ENCODE data around the gene CRELD2. TPM values are rescaled to one million over a fixed set of nuclear protein-coding genes. Genes with fewer than 3 reads are reported as not detected.
A peak's percentile ranks its signal among the peaks of the same experiment; 100 is the strongest.

CRELD2 gene
- total and polyA plus RNA-seq, 2 of the 13 experiments (the other 11 are each of a cell fraction or from before 2014, with no cell fraction given), result 17.2 to 44.7 TPM

DNA sequence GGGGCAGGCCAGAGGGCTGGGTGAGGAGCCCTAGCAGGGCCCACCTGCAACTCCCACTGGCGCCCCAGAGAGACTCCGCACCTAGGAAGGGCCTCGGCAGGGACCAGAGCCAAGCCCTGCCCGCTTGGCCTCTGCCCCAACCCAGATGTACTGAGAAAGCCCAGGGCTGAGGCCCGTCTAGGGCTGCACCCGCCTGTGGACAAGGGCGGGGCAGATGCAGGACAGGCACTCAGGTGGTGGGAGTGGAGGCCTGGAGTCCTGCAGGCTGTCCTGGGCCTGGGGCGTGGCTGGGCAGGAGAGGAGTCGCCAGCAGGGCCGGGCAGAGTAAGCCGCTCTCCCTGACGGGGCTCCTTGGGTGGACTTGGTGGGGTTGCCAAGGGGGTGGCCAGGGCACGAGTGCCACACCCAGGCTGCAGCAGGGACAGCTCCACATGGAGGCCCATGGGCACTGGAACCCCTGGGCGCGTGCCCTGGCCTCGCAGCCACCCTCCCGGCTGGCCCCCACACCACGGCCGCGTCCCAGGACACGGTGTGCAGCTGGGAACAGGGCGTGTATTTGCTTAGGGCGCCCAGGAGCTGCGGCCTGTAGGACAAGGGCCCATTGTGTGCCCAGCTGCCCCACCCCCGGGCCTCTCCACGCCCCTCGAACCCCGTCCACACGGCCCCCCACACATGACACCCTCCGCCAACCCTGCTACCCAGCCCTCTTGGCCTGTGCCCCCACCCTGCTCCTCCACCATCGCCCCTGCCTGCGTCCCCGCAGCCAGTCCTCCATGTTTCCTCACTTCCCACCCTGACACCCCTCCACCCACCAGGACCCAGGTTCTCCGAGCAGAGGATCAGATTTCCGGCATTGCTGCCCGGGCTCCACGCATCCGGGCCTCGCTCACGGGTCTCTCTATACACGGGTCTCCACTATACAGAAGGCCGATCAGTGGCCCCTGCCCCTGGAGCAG, 30.8 kb downstream of the CRELD2 start (continued):
- TF ChIP-seq, protein P1, sequence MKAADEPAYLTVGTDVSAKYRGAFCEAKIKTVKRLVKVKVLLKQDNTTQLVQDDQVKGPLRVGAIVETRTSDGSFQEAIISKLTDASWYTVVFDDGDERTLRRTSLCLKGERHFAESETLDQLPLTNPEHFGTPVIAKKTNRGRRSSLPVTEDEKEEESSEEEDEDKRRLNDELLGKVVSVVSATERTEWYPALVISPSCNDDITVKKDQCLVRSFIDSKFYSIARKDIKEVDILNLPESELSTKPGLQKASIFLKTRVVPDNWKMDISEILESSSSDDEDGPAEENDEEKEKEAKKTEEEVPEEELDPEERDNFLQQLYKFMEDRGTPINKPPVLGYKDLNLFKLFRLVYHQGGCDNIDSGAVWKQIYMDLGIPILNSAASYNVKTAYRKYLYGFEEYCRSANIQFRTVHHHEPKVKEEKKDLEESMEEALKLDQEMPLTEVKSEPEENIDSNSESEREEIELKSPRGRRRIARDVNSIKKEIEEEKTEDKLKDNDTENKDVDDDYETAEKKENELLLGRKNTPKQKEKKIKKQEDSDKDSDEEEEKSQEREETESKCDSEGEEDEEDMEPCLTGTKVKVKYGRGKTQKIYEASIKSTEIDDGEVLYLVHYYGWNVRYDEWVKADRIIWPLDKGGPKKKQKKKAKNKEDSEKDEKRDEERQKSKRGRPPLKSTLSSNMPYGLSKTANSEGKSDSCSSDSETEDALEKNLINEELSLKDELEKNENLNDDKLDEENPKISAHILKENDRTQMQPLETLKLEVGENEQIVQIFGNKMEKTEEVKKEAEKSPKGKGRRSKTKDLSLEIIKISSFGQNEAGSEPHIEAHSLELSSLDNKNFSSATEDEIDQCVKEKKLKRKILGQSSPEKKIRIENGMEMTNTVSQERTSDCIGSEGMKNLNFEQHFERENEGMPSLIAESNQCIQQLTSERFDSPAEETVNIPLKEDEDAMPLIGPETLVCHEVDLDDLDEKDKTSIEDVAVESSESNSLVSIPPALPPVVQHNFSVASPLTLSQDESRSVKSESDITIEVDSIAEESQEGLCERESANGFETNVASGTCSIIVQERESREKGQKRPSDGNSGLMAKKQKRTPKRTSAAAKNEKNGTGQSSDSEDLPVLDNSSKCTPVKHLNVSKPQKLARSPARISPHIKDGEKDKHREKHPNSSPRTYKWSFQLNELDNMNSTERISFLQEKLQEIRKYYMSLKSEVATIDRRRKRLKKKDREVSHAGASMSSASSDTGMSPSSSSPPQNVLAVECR (CRISPR knock-in tag; IDR thresholded peaks at IDR 0.05; ENCODE audit: borderline replicate concordance), result peak; percentile 62
- TF ChIP-seq ZNF441 (CRISPR knock-in tag; IDR thresholded peaks at IDR 0.05; ENCODE audit: borderline replicate concordance) (0 out of 2 replicates have a peak, but pooled peaks have one; percentile 33), ZNF230 (CRISPR knock-in tag; IDR thresholded peaks at IDR 0.05) (0 out of 2 replicates have a peak, but pooled peaks have one; percentile 27), ELF1 (CRISPR knock-in tag; IDR thresholded peaks at IDR 0.05) (no peak; the same call in 1 of the 2 replicates), RFX3 (CRISPR knock-in tag; IDR thresholded peaks at IDR 0.05) (no peak; the same call in 1 of the 2 replicates), HOXA5 (CRISPR knock-in tag; IDR thresholded peaks at IDR 0.05) (peak; percentile 40; the same call in 1 of the 2 replicates)
- TF ChIP-seq, protein P2, sequence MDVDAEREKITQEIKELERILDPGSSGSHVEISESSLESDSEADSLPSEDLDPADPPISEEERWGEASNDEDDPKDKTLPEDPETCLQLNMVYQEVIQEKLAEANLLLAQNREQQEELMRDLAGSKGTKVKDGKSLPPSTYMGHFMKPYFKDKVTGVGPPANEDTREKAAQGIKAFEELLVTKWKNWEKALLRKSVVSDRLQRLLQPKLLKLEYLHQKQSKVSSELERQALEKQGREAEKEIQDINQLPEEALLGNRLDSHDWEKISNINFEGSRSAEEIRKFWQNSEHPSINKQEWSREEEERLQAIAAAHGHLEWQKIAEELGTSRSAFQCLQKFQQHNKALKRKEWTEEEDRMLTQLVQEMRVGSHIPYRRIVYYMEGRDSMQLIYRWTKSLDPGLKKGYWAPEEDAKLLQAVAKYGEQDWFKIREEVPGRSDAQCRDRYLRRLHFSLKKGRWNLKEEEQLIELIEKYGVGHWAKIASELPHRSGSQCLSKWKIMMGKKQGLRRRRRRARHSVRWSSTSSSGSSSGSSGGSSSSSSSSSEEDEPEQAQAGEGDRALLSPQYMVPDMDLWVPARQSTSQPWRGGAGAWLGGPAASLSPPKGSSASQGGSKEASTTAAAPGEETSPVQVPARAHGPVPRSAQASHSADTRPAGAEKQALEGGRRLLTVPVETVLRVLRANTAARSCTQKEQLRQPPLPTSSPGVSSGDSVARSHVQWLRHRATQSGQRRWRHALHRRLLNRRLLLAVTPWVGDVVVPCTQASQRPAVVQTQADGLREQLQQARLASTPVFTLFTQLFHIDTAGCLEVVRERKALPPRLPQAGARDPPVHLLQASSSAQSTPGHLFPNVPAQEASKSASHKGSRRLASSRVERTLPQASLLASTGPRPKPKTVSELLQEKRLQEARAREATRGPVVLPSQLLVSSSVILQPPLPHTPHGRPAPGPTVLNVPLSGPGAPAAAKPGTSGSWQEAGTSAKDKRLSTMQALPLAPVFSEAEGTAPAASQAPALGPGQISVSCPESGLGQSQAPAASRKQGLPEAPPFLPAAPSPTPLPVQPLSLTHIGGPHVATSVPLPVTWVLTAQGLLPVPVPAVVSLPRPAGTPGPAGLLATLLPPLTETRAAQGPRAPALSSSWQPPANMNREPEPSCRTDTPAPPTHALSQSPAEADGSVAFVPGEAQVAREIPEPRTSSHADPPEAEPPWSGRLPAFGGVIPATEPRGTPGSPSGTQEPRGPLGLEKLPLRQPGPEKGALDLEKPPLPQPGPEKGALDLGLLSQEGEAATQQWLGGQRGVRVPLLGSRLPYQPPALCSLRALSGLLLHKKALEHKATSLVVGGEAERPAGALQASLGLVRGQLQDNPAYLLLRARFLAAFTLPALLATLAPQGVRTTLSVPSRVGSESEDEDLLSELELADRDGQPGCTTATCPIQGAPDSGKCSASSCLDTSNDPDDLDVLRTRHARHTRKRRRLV (CRISPR knock-in tag; IDR thresholded peaks at IDR 0.05), result peak; percentile 2; the same call in 1 of the 2 replicates
- TF ChIP-seq, protein P3, sequence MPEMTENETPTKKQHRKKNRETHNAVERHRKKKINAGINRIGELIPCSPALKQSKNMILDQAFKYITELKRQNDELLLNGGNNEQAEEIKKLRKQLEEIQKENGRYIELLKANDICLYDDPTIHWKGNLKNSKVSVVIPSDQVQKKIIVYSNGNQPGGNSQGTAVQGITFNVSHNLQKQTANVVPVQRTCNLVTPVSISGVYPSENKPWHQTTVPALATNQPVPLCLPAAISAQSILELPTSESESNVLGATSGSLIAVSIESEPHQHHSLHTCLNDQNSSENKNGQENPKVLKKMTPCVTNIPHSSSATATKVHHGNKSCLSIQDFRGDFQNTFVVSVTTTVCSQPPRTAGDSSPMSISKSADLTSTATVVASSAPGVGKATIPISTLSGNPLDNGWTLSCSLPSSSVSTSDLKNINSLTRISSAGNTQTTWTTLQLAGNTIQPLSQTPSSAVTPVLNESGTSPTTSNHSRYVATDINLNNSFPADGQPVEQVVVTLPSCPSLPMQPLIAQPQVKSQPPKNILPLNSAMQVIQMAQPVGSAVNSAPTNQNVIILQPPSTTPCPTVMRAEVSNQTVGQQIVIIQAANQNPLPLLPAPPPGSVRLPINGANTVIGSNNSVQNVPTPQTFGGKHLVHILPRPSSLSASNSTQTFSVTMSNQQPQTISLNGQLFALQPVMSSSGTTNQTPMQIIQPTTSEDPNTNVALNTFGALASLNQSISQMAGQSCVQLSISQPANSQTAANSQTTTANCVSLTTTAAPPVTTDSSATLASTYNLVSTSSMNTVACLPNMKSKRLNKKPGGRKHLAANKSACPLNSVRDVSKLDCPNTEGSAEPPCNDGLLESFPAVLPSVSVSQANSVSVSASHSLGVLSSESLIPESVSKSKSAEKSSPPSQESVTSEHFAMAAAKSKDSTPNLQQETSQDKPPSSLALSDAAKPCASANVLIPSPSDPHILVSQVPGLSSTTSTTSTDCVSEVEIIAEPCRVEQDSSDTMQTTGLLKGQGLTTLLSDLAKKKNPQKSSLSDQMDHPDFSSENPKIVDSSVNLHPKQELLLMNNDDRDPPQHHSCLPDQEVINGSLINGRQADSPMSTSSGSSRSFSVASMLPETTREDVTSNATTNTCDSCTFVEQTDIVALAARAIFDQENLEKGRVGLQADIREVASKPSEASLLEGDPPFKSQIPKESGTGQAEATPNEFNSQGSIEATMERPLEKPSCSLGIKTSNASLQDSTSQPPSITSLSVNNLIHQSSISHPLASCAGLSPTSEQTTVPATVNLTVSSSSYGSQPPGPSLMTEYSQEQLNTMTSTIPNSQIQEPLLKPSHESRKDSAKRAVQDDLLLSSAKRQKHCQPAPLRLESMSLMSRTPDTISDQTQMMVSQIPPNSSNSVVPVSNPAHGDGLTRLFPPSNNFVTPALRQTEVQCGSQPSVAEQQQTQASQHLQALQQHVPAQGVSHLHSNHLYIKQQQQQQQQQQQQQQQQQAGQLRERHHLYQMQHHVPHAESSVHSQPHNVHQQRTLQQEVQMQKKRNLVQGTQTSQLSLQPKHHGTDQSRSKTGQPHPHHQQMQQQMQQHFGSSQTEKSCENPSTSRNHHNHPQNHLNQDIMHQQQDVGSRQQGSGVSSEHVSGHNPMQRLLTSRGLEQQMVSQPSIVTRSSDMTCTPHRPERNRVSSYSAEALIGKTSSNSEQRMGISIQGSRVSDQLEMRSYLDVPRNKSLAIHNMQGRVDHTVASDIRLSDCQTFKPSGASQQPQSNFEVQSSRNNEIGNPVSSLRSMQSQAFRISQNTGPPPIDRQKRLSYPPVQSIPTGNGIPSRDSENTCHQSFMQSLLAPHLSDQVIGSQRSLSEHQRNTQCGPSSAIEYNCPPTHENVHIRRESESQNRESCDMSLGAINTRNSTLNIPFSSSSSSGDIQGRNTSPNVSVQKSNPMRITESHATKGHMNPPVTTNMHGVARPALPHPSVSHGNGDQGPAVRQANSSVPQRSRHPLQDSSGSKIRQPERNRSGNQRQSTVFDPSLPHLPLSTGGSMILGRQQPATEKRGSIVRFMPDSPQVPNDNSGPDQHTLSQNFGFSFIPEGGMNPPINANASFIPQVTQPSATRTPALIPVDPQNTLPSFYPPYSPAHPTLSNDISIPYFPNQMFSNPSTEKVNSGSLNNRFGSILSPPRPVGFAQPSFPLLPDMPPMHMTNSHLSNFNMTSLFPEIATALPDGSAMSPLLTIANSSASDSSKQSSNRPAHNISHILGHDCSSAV (CRISPR knock-in tag; IDR thresholded peaks at IDR 0.05; ENCODE audit: borderline replicate concordance), result no peak

Data from HepG2 (cell line).